ENCODE results near the gene OTOS.

The OTOS gene

GRCh38 chr2:240131296-240131695 is 9.2 kb downstream of the OTOS start:
- H3K4me3 ChIP-seq (ENCODE audit: low read depth, low read length) = no peak overlapping the region
- TF ChIP-seq CTCF (IDR thresholded peaks at IDR 0.05; ENCODE audit: low read depth, low read length) = no peak

- TF ChIP-seq CTCF (IDR thresholded peaks at IDR 0.05; ENCODE audit: low read depth, low read length) = no peak
- H3K4me3 ChIP-seq (ENCODE audit: low read depth, low read length) = no peak overlapping the region
Observed at GRCh38 chr2:240130393-240131195, 9.9 kb downstream of the OTOS start.

- no peak overlapping the region for H3K4me3 ChIP-seq (ENCODE audit: low read depth, low read length)
- TF ChIP-seq CTCF (IDR thresholded peaks at IDR 0.05; ENCODE audit: low read depth, low read length) = no peak
Observed at GRCh38 chr2:240129731-240130392, 10.6 kb downstream of the OTOS start.

- H3K4me3 ChIP-seq (ENCODE audit: low read depth, low read length) = no peak overlapping the region
- TF ChIP-seq CTCF (IDR thresholded peaks at IDR 0.05; ENCODE audit: low read depth, low read length) = no peak
Observed at GRCh38 chr2:240129311-240129710, 11.1 kb downstream of the OTOS start.

GRCh38 chr2:240128608-240129145 is 11.8 kb downstream of the OTOS start:
- H3K4me3 ChIP-seq (ENCODE audit: low read depth, low read length) = no peak overlapping the region
- TF ChIP-seq CTCF (IDR thresholded peaks at IDR 0.05; ENCODE audit: low read depth, low read length) = no peak

GRCh38 chr2:240127911-240128607 is 12.4 kb downstream of the OTOS start:
- no peak for TF ChIP-seq CTCF (IDR thresholded peaks at IDR 0.05; ENCODE audit: low read depth, low read length)
- H3K4me3 ChIP-seq (ENCODE audit: low read depth, low read length) = no peak overlapping the region

Data from WI38 (cell line).